ENCODE data around the gene MCM7. TPM values are rescaled to one million over a fixed set of nuclear protein-coding genes. Genes with fewer than 3 reads are reported as not detected.

MCM7 gene
- total and polyA plus RNA-seq, 2 of the 13 experiments (the other 11 are each of a cell fraction or from before 2014, with no cell fraction given), result 84.5 to 214 TPM

- TF ChIP-seq ZNF598 (CRISPR knock-in tag; IDR thresholded peaks at IDR 0.05; ENCODE audit: borderline replicate concordance), result peak; percentile 66; the same call in 1 of the 2 replicates
- TF ChIP-seq ZNF816 (CRISPR knock-in tag; IDR thresholded peaks at IDR 0.05; ENCODE audit: borderline replicate concordance), result no peak
- TF ChIP-seq RNF219 (CRISPR knock-in tag; IDR thresholded peaks at IDR 0.05), result no peak
- no peak for TF ChIP-seq ZHX2 (IDR thresholded peaks at IDR 0.05; ENCODE audit: low read depth)
- no peak for TF ChIP-seq ZHX2 (CRISPR knock-in tag; IDR thresholded peaks at IDR 0.05; ENCODE audit: borderline replicate concordance)
- no peak for TF ChIP-seq GFI1 (CRISPR knock-in tag; IDR thresholded peaks at IDR 0.05; ENCODE audit: borderline replicate concordance)
- no peak for TF ChIP-seq SP1 (IDR thresholded peaks at IDR 0.05)
- no peak for TF ChIP-seq SP1 (CRISPR knock-in tag; IDR thresholded peaks at IDR 0.05)
- TF ChIP-seq ZNF891 (CRISPR knock-in tag; IDR thresholded peaks at IDR 0.05), result no peak
- TF ChIP-seq RXRA (CRISPR knock-in tag; IDR thresholded peaks at IDR 0.05), result 0 out of 2 replicates have a peak, but pooled peaks have one; percentile 12
- TF ChIP-seq KDM4B (CRISPR knock-in tag; IDR thresholded peaks at IDR 0.05), result no peak
- TF ChIP-seq, protein P1, sequence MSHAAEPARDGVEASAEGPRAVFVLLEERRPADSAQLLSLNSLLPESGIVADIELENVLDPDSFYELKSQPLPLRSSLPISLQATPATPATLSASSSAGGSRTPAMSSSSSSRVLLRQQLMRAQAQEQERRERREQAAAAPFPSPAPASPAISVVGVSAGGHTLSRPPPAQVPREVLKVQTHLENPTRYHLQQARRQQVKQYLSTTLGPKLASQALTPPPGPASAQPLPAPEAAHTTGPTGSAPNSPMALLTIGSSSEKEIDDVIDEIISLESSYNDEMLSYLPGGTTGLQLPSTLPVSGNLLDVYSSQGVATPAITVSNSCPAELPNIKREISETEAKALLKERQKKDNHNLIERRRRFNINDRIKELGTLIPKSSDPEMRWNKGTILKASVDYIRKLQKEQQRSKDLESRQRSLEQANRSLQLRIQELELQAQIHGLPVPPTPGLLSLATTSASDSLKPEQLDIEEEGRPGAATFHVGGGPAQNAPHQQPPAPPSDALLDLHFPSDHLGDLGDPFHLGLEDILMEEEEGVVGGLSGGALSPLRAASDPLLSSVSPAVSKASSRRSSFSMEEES (CRISPR knock-in tag; IDR thresholded peaks at IDR 0.05), result no peak
- no peak for TF ChIP-seq SMARCC2 (IDR thresholded peaks at IDR 0.05)
- no peak for TF ChIP-seq ZSCAN29 (CRISPR knock-in tag; conservative IDR thresholded peaks at IDR 0.05)
- 0 out of 2 replicates have a peak, but pooled peaks have one; percentile 12 for TF ChIP-seq ATF7-NPFF (CRISPR knock-in tag; IDR thresholded peaks at IDR 0.05; ENCODE audit: low read depth)
- TF ChIP-seq RBFOX2 (IDR thresholded peaks at IDR 0.05; ENCODE audit: low read depth, low read length), result peak; percentile 61
- TF ChIP-seq HMG20B (CRISPR knock-in tag; conservative IDR thresholded peaks at IDR 0.05), result no peak
- TF ChIP-seq BCLAF1 (IDR thresholded peaks at IDR 0.05), result no peak
Observed at GRCh38 chr7:100127866-100128636, 26.9 kb upstream of the MCM7 start (continued).

Data from HepG2 (cell line).